Activated CD4-positive, alpha-beta T cell treated with anti-CD3 and anti-CD28 coated beads, Interleukin-2, Interleukin-6, amounts not matched to agents 100 ng/mL and 50 ng/mL, durations not matched to agents 16 hours and 8 hours (primary cell): ENCODE data around the gene GFOD1.

Experiments
- DNase-seq: peaks from one replicate; pipeline ENCODE4 v3.0.0-alpha.2; 2020

GFOD1 gene

GRCh38 chr6:13484827-13485226 lies 2.6 kb downstream of the GFOD1 start:
- no peak for DNase-seq

GRCh38 chr6:13484138-13484708 lies 3.2 kb downstream of the GFOD1 start:
- DNase-seq, result peak; percentile 57

GRCh38 chr6:13480631-13481501 lies 6.5 kb downstream of the GFOD1 start:
- DNase-seq, result no peak

GRCh38 chr6:13479971-13480434 lies 7.4 kb downstream of the GFOD1 start:
- DNase-seq, result no peak

GRCh38 chr6:13479206-13479800 lies 8.1 kb downstream of the GFOD1 start:
- DNase-seq, result no peak

- no peak for DNase-seq
Observed at GRCh38 chr6:13478525-13478966, 8.9 kb downstream of the GFOD1 start.

GRCh38 chr6:13474787-13475186 lies 12.6 kb downstream of the GFOD1 start:
- no peak for DNase-seq

GRCh38 chr6:13474360-13474759 lies 13.0 kb downstream of the GFOD1 start:
- no peak for DNase-seq

- no peak for DNase-seq
Observed at GRCh38 chr6:13473768-13474165, 13.6 kb downstream of the GFOD1 start.

- no peak for DNase-seq
Observed at GRCh38 chr6:13472976-13473767, 14.2 kb downstream of the GFOD1 start.

- no peak for DNase-seq
Observed at GRCh38 chr6:13472099-13472498, 15.3 kb downstream of the GFOD1 start.

- DNase-seq, result no peak
Observed at GRCh38 chr6:13471184-13471583, 16.2 kb downstream of the GFOD1 start.

- no peak for DNase-seq
Observed at GRCh38 chr6:13470238-13471140, 16.9 kb downstream of the GFOD1 start.

GRCh38 chr6:13469693-13470092 lies 17.7 kb downstream of the GFOD1 start:
- no peak for DNase-seq

- DNase-seq, result no peak
Observed at GRCh38 chr6:13468839-13469238, 18.6 kb downstream of the GFOD1 start.

GRCh38 chr6:13467216-13467600 lies 20.2 kb downstream of the GFOD1 start:
- DNase-seq, result no peak

- DNase-seq, result peak; percentile 68
Observed at GRCh38 chr6:13466304-13467215, 20.8 kb downstream of the GFOD1 start.

- DNase-seq, result peak; percentile 48
Observed at GRCh38 chr6:13465734-13466133, 21.7 kb downstream of the GFOD1 start.

GRCh38 chr6:13463941-13464340 lies 23.5 kb downstream of the GFOD1 start:
- no peak for DNase-seq

GRCh38 chr6:13463328-13463717 lies 24.1 kb downstream of the GFOD1 start:
- DNase-seq, result no peak
